GM19035 (cell line): ENCODE data around the gene NOL6.
"Not testable (repeated sequence)": the region's sequence is repeated elsewhere in the genome, so short reads cannot be mapped to it uniquely, and the experiment has no call there.

ENCODE experiments used
- ATAC-seq: cut with Tn5 transposase; IDR thresholded peaks from one replicate; pipeline ENCODE4 v1.9.1; 2021; ENCODE audit not compliant: unreplicated experiment

NOL6 gene

GRCh38 chr9:33434317-33435105, 39.2 kb downstream of the NOL6 start:
- no peak for ATAC-seq

- no peak for ATAC-seq
These were observed 39.9 kb downstream of the NOL6 start for GRCh38 chr9:33433871-33434270.

GRCh38 chr9:33431420-33431819, 42.3 kb downstream of the NOL6 start:
- no peak for ATAC-seq

GRCh38 chr9:33430942-33431341, 42.8 kb downstream of the NOL6 start:
- no peak for ATAC-seq

- ATAC-seq = no peak
These were observed 44.3 kb downstream of the NOL6 start for GRCh38 chr9:33429256-33429985.

- ATAC-seq = no peak
These were observed 46.9 kb downstream of the NOL6 start for GRCh38 chr9:33426843-33427293.

- ATAC-seq = no peak
These were observed 48.6 kb downstream of the NOL6 start for GRCh38 chr9:33425128-33425533.

GRCh38 chr9:33424492-33424891, 49.2 kb downstream of the NOL6 start:
- ATAC-seq = not testable (repeated sequence)

GRCh38 chr9:33424043-33424442, 49.7 kb downstream of the NOL6 start:
- not testable (repeated sequence) for ATAC-seq

GRCh38 chr9:33419708-33420303, 53.9 kb downstream of the NOL6 start:
- ATAC-seq = no peak

GRCh38 chr9:33418090-33418489, 55.6 kb downstream of the NOL6 start:
- no peak for ATAC-seq

- no peak for ATAC-seq
These were observed 56.7 kb downstream of the NOL6 start for GRCh38 chr9:33416996-33417395.

- no peak for ATAC-seq
These were observed 58.2 kb downstream of the NOL6 start for GRCh38 chr9:33415501-33416038.

- ATAC-seq = no peak
These were observed 58.7 kb downstream of the NOL6 start for GRCh38 chr9:33414889-33415500.

GRCh38 chr9:33414268-33414667, 59.5 kb downstream of the NOL6 start:
- ATAC-seq = no peak
